Hematopoietic multipotent progenitor cell treated with erythropoietin and hydrocortisone succinate and interleukin-3 and kit ligand, for 17 days (in vitro differentiated cells): ENCODE data around the gene RORC.
"Not testable (repeated sequence)": the region's sequence is repeated elsewhere in the genome, so short reads cannot be mapped to it uniquely, and the experiment has no call there.

Source experiments
- DNase-seq: peaks from one replicate; pipeline ENCODE4 v3.0.0-alpha.2; 2015; ENCODE audit warnings: low spot score

RORC gene

DNA sequence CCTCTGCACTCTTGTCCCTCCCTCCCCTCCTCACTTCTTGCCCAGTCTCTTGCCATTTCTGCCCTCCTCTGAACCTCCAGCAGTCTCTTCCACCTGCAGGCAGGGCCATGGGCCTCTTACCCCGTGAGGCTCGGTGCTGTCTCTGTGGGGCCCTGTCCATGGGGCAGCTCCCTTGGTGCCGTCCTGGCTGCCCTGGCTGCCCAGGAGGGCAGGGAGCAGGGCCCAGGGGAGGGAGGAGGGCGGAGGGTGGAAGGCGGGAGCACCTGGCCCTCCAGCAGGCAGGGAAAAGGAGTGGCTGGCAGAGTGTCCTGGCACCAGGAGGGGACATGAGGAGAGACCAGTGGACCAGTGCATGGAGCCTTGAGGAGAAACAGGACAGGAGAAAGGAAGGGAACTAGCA is at the start of gene RORC:
TSS of gene RORC (minus strand) at position 198 of the 400 bp plus-strand sequence. CDS start at position 160, 38 bp downstream.
- DNase-seq, result no peak

DNA sequence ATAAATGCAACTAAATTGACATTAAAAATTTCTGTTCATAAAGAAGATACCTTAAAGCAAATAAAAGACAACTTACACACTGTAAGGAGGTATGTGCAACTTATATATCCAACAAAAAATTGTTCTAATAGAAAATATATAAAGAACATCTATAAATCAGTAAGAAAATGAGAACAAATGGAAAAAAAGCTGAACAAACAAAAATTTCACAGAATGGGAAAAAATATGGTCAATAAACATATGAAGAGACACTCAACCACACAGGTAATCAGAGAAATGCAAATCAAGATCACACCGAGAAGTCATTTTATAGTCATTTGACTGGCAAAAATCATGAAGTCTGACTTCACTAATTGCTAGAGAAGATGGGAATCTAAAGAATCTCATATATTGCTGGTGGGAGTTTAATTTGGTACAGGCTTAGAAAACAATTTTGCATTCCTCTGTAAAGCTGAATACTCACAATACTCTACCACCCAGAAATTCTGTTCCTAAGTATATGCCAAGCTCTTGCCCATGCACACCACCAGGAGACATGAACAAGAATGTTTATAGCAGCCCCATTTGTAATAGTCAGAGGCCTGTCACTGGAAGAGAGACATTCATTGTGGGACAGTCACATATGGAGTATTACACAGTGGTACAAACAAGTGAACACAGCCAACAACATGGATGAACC is 44.0 kb upstream of the RORC start:
- DNase-seq, result no peak

DNA sequence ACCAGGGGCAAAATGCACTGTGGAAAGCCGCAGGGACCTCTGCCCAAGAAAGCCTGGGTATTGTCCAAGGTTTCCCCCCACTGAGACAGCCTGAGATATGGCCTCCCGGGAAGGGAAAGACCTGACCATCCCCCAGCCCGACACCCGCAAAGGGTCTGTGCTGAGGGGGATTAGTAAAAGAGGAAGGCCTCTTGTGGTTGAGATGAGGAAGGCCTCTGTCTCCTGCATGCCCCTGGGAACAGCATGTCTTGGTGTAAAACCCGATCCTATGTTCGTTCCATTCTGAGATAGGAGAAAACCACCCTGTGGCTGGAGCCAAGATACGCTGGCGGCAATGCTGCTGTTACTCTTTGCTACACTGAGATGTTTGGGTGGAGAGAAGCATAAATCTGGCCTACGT is 41.2 kb upstream of the RORC start:
- DNase-seq, result not testable (repeated sequence)

DNA sequence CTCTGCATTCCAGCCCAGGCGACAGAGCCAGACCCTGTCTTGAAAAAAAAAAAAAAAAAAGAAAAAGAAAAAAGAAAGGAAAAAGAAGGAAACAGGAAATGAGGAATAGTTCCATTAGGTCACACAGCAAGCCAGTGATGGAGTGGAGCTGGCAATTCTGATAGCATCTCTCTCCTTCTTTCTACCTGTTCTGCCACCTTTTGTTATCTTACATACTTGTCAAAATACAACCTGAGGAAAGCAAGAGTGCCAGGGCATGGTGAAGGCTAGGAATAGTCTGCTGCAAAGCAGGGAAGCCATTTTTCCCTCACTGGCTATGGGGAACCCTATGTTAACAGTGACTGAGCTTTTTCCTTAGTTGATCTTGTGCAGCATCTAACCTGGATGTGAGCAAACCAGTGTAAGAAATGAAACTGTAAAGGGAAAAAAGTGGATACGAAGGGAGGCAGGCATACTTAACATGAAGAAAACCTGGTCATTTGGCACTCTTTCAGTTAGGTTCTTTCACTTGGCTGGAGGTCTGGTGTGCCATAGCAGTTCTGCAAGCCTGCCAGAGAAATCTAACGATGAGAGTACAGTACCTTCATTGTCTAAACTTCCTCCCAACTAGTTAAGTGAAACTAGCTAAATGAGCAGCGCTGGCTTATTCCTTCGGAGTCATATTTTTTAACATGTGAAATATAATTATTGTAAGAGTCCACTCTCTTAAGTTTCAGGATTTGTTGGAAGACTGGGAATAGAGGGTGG is 39.9 kb upstream of the RORC start:
- DNase-seq, result no peak

DNA sequence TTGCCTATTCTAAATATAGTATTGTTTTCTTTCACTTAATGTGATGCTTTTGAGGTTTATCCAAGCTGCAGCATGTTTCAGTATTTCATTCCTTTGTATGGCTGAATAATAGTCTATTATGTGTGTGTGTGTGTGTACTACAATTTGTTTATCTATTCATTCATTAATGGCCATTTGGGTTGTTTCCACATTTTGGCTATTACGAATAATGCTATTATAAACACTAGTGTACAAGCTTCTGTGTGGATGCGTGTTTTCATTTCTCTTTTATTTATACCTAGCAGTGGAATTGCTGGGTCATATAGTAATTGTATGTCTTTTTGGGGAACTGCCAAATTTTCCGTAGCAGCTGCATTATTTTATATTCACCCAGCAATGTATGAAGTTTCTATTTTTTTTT is 36.9 kb upstream of the RORC start:
- DNase-seq, result no peak

DNA sequence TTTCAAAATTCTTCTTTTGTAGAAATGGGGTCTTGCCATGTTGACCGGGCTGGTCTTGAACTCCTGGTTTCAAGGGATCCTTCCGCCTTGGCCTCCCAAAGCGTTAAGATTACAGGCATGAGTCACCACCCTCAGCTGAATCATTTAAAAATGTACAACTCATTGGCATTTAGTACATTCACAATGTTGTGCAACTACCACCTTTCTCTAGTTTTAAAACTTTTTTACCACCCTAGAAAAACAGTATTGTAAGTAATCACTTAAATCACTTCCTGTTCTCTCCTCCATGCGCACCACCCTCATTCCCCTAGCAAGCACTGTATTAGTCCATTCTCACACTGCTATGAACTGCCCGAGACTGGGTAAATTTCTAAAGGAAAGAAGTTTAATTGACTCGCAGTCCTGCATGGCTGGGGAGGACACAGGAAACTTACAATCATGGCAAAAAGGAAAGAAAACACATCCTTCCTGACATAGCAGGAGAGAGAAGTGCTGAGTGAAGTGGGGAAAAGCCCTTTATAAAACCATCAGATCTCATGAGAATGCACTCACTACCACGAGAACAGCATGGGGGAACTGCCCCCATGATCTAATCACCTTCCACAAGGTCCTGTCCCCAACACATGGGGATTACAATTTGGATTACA is 36.3 kb upstream of the RORC start:
- no peak for DNase-seq

DNA sequence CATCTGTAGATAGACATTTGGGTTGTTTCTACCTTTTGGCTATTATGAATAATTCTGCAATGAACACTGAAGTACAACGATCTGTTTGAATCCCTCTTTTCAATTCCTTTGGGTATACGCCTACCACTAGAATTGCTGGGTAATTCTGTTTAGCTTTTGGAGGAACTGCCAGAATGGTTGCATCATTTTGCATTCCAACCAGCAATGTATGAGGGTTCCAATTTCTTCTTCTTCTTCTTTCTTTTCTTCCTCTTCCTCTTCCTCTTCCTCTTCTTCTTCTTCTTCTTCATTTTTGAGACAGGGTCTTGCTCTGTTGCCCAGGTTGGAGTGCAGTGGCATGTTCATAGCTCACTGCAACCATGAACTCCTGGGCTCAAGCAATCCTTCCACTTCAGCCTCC is 35.7 kb upstream of the RORC start:
- no peak for DNase-seq

DNA sequence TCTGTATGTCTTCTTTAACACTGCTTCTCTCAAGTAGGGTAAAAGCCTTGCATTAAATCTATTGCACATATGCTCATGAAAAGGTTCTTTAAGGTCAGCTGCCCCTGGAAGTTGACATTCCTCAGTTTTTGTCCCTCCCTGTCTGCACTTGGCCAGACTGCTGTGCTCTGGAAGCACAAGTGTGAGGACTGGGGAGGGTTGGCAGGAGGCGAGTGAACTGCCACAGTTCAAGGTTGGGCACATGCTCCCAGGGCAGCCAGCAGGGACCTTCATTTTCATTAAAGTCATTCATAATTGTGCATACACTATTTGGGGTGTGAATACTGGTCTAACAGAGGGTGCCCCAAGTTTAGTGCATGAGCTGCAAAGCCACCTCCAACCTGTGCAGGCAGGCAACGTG is 32.8 kb upstream of the RORC start:
- DNase-seq, result no peak

DNA sequence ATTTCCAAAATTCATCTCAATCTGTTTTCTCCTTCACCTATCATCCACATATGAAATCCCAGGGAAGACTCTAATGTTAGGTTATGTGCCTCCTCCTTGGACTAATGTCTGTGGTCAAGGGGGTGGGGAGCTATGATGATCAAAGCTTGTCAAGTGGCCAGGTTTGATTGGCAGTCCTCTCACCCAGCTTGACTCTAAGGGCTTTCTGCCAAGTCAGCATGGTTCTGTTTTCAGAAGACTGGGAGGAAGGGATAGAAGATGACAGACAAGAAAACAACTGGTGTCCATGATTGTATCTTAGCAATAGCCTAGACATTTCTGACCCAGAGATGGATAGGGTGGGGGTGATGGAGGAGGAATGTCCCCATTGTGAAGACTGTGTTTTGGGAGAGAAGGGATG is 31.0 kb upstream of the RORC start:
- DNase-seq, result no peak

DNA sequence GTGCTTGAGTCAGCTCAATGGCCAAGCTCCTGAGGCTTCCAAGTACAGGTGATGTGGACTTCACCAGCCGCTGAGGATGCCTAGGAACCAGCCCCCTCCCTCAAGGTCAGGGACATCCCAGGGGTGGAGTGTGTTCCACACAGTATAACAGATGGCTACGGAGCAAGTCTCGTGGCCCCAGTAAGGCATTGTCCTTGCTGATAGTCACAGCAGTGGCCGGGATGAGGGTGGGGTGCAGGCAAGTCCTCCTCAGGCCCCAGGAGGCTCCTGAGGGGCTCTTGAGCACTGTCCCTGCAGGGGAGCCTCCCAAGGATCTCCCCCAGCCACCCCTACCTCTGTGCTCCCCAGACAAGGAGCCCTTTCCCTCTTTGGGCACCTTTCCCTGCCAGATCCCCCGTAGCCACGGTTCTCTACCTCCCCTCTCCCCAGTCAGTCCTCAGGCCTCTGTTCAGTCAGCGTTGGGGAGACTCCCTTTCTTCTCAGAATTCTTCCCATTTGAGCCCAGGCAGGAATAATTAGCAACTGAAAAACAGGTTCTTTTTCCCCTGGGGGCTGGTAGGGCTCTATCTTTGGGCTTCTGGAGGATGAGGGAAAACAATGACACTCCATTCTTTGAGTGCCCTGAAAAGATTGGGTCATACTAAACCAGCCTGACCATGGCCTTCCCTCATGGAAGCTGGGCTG is 29.0 kb upstream of the RORC start:
- no peak for DNase-seq

DNA sequence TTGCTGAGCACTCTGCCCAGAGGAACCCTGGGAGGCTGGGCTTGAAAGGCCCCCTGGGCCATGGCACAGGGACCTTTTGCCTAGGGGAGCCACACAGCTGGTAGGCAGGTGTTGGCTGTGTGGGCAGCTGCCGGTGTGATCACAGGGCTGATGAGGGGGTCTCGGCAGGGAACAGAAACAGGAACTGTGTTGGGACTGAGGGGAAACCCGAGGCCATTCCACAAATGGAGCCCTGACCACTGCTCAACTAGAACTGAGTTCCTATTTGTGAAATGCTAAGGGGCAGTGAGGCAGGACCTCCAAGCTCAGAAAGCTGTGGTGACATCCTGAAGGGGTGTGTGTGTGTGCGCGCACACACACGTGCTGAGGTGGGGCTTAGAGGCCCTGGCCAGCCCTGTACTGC is 28.3 kb upstream of the RORC start:
- DNase-seq, result no peak

DNA sequence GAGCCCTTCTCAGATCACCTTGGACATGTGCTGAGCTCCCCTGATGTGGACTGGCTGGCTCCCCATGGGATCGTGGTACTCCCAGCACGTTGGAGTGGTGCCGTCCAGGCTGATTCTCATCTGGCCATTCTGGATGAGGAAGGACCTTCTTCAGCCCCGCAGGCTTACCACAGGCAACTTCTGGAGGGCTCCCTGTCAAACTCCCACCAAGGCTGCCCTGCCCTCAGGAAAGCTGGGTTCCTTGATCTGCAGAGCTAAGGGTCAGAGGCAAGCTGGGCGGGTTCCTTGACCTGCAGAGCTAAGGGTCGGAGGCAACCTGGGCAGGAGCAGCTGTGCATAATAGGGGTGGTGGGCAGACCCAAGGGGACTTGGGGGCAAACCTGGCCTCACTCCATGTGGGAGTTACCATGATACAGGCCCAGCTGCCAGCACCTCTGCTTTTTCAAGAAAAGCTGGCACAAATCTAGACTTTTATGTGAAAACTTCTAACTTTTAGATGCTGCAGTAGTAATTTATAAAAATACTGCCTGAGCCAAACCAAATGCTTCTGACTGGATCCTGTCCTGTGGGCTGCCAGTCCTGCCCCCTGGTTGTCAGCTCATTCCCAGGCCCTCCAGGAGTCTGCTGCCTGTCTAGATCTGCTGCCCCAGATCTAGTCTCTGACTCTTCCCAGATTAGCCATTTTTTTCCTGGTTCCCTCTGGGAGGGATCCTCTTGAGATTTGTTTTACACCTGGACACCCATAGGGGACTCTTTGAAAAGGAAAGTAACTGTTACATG is 27.5 kb upstream of the RORC start:
- no peak for DNase-seq

DNA sequence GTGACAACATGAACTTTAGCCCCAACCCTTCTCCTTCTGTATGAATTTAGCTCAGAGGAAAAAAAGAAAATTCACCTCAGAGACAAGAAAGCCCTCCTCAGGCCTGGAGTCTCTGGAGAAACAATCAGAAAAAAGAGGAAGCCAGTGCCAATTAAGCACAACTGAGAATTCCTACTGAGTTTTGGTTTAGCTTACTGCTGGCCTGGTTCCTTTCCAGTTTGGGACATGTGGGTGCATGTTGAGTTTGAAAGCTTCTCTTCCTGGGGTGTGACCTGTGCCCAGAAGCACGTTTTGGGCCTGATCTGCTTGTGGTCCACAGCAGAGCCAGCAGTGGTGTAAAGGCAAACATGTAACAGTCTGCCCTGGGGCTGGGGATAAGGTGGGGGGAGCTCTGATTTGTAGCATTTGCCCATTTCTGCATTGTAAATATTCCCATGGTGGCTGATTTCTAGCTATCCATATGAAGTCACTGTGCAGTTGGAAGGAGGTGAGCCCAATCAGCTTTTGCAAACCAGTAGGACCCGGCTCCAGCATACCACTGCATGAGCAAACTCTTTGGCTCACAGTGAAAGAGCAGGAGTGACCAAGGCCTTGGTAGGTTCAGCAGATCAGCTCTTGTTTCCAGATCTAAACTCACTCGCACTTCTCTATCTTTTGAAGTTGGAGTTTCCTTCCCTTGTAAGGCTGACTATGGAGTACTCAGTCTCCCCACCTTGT is 26.6 kb upstream of the RORC start:
- DNase-seq, result no peak

DNA sequence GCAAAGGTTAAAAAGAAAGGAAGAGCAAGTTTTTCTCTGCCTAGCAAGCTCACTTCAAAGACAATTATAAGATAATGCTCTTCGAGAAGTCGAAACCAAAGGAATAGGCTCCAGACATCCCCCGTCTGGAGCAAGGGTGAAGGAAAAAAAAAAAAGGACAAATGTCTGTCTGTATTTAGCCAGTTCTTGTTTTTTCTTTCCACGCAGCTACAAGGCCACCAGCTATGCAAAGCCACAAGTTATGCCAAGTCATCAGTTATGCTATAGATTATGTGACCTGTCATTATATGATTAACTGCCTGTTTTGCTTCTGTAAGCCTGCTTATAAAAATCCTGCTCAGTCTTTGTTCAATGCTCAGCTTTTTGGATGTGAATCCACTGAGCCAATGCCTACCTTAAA is 24.3 kb upstream of the RORC start:
- DNase-seq, result peak; percentile 64

DNA sequence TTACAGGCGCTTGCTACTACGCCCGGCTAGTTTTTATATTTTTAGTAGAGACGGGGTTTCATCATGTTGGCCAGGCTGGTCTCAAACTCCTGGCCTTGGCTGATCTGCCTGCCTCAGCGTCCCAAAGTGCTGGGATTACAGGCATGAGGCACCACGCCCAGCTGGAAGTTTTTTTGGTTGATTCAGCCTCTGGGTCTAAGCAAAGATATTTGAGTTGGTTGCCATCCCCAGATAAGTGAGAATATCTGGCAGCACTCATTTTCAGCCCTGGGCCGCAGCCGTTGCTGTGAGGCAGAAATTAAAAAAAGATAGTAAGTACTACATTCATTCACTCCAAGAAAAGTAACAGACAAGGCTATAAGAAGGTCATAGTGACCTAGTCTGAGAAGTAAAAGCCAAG is 23.9 kb upstream of the RORC start:
- DNase-seq, result peak; percentile 63

DNA sequence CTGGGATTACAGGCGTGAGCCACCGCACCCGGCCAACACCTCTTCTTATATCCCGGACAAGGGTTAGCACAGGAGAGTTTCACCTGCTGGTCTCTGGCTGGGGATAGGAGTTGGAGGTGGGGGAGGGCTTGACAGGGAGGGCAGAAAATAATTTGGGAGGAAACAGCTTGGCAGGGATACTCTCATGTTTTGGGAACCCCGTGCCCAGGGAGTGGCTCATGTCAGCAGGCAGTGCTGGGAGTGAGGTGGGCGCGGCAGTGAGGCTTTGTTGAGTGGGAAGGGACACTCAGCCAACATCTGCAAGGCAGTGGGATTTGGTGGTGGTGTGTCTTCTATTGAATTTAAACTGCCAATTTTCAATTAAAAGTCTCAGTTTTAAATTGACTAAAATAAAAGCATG is 23.1 kb upstream of the RORC start:
- DNase-seq, result no peak

DNA sequence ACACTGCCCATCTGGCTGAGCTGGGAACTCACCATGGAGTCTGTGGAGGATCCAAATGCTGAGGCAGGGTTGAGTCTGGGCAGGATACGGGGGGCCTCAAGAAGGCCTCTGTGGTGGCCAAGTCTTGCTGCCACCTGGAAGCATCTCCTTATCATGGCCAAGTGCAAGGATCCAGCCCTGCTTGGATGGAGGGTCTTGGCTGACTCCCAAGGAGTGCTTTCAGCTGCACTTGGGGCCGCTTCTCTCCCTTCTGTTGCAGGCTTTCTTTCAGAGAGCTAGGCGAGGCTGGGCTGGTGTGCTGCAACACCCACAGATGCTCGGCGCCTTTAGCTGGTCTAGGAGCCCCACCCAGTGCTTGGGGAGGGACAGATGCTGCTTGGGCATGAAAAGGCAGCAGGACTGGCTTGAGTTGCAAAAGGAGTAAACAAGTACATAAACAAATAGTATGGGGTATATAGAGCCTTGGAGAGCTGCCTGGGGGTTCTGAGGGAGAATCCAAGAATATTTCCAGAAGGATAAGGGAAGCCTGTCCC is 21.9 kb upstream of the RORC start, which contains the start of gene THEM5:
TSS of gene THEM5 (minus strand) at position 302 of the 533 bp plus-strand sequence. CDS start at position 155, 147 bp downstream.
- peak; percentile 68 for DNase-seq

DNA sequence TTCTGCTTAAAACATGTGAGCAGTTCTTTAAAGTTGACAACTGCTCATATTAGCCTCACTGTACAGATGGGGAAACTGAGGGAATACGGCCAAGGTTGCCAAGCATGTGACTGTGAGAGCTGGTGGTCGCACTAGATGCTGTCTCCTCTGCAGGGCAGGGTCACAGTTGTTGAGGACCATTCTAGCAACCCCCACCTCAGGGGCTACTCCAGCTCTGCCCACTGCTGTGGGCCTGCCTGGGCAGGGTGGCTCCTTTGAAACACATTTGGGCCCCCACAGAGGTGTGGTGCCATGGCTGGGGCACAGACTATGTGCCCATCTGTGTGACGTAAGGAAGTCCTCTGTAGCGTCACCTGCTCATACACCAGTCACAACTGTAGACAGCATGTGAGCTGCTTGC is 21.1 kb upstream of the RORC start:
- DNase-seq, result no peak

DNA sequence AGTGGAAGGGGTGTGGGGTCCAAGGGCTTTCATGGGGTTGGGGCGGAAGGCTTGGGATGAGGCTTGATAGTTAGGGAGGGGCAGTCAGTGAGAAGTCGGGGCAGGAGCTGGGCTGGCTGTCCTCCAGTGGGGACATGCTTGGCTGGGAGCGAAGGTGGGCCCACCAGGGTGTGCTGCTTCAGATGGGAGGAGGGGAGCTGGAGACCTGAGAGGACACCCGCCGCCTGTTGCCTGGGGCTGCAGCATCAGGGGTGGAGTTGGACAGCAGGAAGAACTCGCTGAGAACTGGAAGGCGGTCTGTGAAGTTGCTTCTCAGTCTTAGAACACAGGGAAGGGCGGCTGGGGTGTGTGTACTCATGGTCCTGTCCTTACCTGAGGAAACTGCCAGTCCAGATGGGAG is 20.3 kb upstream of the RORC start:
- DNase-seq, result no peak

DNA sequence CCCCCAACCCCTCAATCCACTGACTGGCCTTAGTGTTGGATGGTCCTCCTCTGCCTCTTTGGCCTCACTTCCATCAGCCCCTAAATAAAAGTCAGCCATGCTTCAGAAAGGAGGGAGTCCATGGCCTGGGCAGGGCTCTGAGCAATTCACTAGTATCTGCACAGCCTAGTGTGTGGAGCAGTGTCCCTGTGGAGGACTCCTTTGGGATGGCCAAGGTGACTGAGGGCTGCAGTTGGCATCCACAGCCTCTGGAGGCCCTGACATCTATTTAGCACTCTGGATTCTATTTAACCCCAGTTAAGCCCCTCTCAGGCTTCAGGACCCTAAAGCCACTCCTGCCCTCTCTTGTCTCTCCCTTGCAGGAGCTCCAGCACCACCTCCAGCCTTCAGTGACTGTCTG is 18.3 kb upstream of the RORC start:
- DNase-seq, result no peak

DNA sequence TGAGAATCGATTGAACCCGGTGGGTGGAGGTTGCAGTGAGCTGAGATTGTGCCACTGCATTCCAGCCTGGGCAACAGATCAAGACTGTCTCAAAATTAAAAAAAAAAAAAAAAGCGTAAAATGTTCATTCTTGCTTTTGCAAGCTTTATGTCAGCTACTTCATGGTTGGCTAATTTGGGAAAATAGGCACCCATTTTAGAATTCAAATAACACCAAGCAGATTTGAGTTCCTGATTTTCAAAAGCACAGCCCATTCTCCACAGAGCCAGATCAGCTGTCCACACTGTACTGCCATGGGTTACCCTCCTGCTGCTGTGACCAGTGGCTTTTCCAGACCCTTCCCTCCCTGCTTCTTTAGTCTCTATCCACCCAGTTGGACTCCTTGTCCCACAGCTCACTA is 17.5 kb upstream of the RORC start:
- DNase-seq, result no peak
